ENCODE data around the gene GPSM1.

GPSM1 gene

DNA sequence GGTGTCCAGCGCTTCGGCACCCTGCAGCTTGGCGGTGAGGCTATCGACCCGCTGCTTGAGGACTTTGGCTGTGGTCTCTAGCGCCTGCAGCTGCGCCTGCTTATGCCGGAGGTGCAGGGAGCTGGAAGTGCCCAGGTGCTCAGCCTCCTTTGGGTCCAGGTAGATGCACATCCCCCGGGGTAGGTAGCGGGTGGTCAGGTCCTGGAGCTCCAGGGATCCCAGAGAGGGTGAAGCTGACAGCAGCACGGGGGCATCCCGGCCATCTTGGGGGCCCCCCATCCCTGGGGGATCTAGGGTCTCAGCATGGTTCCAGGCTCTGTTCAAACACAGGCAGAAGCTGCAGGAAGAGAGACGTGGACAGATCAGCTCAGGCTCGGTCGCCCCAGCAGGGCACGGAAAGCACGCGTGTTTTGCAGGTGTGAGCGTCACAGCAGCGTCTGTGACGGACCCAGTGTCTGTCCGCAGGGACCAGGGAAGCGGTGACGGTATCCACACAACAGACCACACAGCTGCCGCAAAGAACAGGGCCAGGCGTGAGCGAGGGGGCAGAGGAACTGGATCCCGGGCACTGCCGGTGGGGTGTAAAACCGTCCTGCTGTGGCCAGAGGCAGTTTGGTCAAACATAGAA is 40.9 kb upstream of the GPSM1 start:
- no peak for DNase-seq (ENCODE audit: low spot score in 2 of 2)
- Mint-ChIP-seq H3K4me1 (peaks cover 6% of the 10 kb centered on the region), H3K9me3 (no peaks in the 10 kb centered on the region), H3K4me3 (no peak overlapping the region), H3K27ac (no peak overlapping the region), H3K36me3 (no peaks in the 10 kb centered on the region)
- no peak for ATAC-seq

DNA sequence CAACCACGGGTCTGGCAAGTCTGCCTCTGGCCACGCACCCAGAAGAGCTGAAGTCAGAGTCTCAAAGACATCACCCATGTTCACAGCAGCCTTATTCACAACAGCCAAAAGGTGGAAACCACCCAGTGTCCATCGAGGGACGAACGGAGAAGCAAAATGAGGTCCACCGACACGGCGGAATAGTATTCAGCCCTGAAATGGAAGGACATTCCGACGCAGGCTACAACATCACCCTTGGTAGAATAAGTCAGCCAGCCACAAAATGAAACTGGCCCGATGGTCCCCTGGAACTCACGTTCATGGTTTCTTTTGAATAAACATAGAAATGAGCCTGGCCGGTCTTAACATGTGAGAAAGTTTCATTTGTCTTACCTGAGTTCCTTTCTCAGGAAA is 40.4 kb upstream of the GPSM1 start:
- peaks cover 6% of the 10 kb centered on the region for H3K4me1 Mint-ChIP-seq
- no peak overlapping the region for H3K27ac Mint-ChIP-seq
- no peak overlapping the region for H3K4me3 Mint-ChIP-seq
- DNase-seq (ENCODE audit: low spot score in 2 of 2) (no peak), ATAC-seq (no peak)
- H3K36me3 Mint-ChIP-seq: no peaks in the 10 kb centered on the region
- H3K9me3 Mint-ChIP-seq: no peaks in the 10 kb centered on the region

DNA sequence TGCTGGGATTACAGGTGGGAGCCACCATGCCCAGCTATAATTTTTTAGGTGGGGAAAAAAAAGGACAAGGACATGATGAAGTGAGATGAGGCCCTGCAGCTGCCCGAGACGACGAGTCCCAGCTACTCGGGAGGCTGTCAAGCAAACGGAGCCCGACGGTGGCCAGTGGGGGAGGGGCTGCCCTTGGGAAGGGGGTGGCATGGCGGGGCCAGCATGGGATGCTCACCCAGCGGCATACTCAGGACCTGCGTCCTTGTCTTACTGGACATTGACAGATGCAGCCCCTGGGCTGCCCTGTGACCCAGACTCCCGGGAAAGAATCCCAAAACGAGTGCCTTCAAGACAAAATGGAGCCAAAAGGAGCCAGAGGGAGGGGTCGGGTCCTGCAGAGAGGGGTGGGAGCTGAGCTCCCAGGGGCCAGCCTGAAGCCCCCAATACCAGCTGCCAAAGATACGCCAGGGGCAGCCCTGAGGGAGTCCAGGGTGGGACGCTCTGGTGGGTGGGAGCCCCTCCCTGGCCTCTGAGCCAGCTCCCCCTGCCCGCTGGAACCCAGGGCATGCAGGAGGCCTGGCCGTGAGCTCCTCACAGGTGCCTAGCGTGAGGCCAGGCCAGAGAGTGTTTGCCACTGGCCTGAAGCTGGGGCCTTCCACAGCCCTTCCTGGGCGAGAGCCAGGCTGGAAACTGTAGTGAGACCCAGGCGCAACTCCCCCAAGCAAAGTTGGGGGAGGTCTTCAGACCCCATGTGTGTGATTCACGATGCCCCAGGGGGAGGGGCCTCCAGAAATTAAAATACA is 39.2 kb upstream of the GPSM1 start:
- Mint-ChIP-seq H3K4me3 (no peak overlapping the region), H3K4me1 (peaks cover 6% of the 10 kb centered on the region), H3K27ac (no peak overlapping the region), H3K9me3 (no peaks in the 10 kb centered on the region), H3K36me3 (no peaks in the 10 kb centered on the region)
- DNase-seq (ENCODE audit: low spot score in 2 of 2) (no peak), ATAC-seq (no peak)

DNA sequence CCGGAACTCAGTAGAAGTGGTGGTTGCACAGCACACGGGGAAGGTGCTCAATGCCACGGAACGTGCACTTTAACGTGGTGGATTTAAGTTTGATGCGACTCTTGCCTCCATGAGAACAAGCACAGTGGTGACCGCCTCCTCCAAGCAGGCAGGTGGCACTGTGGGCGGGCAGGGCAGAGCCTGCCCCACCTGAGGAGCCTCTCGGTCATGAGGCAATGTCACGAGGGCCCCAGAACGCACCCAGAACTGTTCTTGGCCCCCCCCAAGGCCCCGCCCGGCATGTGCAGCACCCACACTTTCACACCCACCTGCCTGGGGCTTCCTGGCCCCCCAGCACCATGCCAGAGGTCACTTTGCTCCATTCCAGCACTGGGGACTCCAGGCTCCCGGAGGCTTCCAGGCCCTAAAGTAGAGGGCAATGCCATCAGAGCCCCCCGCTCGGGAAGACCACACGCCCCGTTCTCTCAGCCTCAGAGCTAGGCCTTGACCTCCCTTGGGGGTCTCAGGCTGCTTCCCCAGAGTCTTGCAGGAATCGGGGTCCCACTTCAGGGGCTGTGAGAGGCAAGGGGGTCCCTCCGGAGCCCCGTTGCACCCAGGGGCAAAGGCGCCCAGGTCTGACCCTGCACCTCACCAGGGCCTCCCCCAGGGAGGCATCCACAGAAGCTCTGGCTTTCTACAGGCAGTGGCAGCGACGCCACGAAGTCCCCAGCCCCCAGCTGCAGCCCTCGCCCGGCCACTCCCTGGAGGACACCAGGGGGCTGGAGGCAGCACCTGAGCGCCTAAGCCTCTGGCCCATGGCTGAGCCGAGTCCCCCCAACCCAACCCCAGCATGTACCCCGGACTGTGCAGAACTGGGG is 37.5 kb upstream of the GPSM1 start:
- ATAC-seq (no peak), DNase-seq (ENCODE audit: low spot score in 2 of 2) (no peak)
- H3K36me3 Mint-ChIP-seq: no peaks in the 10 kb centered on the region
- no peaks in the 10 kb centered on the region for H3K9me3 Mint-ChIP-seq
- no peak overlapping the region for H3K4me3 Mint-ChIP-seq
- H3K4me1 Mint-ChIP-seq: no peaks in the 10 kb centered on the region
- H3K27ac Mint-ChIP-seq: no peak overlapping the region

DNA sequence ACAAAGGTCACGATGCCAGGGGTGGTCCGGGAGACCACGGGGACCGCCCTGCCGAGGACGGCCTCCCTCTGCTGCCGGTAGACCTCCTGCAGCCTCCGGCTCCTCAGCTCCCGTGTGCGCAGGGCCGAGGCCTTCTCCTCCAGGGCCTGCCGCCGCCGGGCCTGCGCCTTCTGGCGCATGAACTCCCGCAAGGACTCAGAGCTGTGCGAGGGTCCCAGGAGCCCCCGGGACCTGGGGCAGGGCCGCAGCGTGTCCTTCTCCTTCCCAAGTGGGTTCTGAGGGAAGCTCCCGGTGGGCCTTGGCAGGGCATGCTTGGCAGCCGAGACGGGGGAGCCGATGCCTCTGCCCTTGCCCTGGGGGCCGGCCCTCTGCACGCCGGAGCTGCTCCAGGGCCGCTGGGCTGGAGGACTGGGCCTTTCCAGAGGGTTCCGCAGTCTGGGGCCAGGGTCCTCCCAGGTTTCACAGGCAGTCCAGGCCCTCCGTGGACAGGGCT is 36.8 kb upstream of the GPSM1 start:
- Mint-ChIP-seq H3K27ac (no peak overlapping the region), H3K36me3 (no peaks in the 10 kb centered on the region), H3K9me3 (no peaks in the 10 kb centered on the region), H3K4me1 (no peaks in the 10 kb centered on the region), H3K4me3 (no peak overlapping the region)
- DNase-seq (ENCODE audit: low spot score in 2 of 2) (no peak), ATAC-seq (no peak)

DNA sequence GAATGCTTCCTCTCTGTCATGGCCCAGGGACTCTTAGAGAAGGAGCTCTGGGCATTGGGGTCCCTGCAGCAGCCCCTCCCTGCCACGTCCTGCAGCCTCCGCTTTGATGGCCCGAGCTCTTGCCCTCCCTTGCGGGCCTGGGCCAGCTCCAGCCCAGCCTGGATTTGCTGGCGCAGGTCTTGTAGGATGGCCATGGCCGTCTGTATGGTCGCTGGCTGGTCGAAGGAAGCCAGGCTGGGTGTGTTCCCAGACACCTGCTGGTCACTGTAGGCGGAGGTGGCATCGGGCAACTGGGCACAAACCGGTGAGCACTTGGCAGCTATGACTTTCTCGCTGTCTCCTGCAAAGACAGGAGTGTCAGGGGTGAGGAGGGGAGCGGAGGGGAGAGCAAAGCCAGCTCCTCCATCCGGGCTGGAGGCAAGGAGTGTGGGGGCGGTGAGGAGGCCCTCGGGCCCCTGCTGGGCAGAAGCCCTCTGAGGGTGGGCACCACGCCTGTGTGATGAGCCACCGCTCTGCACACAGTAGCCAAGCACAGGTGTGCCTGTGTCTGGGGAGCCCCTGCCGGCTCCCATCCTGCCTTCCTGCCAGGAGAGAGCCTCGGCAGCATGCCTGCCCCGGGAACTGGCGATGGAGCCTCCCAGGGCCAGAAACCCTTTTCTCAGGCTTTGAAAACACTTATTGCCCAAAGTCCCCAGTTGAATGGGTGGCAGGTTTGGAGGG is 35.9 kb upstream of the GPSM1 start:
- no peak overlapping the region for H3K4me3 Mint-ChIP-seq
- no peaks in the 10 kb centered on the region for H3K36me3 Mint-ChIP-seq
- H3K4me1 Mint-ChIP-seq: no peaks in the 10 kb centered on the region
- no peak for DNase-seq (ENCODE audit: low spot score in 2 of 2)
- ATAC-seq: no peak
- H3K9me3 Mint-ChIP-seq: no peaks in the 10 kb centered on the region
- no peak overlapping the region for H3K27ac Mint-ChIP-seq

DNA sequence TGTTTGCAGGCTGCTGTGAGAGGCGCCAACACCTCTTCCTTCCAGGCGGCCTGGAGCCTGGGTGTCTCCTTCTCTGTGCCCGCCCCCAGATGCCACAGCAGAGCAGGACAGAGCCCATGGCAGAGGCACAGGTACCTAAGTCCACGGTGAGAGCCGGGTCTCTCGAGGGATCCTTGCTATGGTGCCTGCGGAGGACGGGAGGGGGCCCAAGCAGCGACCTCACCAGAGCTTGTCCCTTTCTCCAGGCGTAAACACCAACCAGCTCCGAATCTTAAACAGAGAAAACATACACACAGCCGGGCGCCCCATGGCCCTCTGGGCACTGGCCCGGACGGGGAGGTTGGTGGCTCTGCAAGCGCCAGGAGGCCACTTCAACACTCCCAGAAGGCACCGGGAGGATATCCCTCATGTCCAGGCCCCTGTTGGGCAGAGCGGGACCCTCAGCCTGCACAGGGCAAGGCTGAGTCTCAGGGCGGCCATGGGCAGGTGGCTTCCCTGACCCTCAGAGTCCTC is 35.3 kb upstream of the GPSM1 start:
- Mint-ChIP-seq H3K4me3 (no peak overlapping the region), H3K27ac (no peak overlapping the region), H3K4me1 (no peaks in the 10 kb centered on the region), H3K9me3 (no peaks in the 10 kb centered on the region), H3K36me3 (no peaks in the 10 kb centered on the region)
- DNase-seq (ENCODE audit: low spot score in 2 of 2) (no peak), ATAC-seq (no peak)

DNA sequence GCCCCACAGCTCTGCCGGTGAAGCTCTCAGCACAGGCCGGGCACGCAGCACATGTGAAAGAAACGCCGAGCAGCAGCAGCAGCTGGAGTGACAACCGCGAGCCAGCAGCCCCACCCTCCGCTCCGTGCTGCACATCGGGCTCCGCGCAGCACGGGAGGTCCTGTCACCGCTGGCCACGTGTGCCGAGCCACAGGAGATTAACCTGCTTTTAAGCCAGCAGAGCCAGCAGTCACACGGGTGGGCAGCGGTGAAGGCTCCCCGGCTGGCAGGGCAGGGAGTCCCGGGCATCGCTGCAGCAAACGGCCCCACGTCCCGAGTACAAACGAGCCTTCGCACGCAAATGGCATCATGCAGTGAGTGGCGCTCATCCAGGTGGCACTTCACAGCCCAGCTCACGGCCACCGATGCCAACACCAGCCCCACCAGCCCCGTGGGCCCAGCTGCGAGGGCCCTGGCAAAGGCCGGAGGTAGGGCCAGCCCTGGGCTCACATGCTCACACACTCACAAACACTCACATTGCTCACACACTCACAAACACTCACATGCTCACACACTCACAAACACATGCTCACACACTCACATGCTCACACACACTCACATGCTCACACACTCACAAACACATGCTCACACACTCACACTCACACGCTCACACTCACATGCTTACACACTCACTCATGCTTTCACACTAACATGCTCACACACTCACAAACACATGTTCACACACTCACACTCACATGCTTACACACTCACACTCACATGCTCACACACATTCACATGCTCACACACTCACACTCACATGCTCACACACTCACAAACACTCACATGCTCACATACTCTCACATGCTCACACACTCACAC is 34.5 kb upstream of the GPSM1 start:
- no peaks in the 10 kb centered on the region for H3K9me3 Mint-ChIP-seq
- ATAC-seq: no peak
- H3K27ac Mint-ChIP-seq: no peak overlapping the region
- no peak overlapping the region for H3K4me3 Mint-ChIP-seq
- H3K36me3 Mint-ChIP-seq: no peaks in the 10 kb centered on the region
- H3K4me1 Mint-ChIP-seq: no peaks in the 10 kb centered on the region
- DNase-seq (ENCODE audit: low spot score in 2 of 2): no peak

DNA sequence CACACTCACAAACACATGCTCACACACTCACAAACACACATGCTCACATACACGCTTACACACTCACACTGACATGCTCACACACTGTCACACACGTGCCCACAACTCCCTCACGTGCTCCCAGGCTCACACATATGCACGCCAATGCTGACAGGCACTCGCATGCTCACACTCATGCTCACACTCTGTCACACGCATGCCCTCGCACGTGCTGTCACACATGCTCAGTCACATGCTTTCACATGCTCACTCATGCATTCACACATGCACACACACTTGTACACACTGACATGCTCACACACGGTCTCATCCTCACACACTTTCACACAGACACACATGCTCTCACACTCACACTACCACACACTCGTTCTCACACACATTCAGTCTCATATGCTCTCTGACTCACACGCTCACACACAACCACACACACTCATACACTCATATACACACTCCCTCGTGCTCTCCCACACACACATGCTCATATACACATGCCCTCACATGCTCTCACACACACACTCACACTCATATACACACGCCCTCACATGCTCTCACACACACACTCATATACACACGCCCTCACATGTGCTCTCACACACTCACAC is 33.8 kb upstream of the GPSM1 start:
- H3K27ac Mint-ChIP-seq: no peak overlapping the region
- ATAC-seq: no peak
- peaks cover 4% of the 10 kb centered on the region for H3K4me1 Mint-ChIP-seq
- H3K9me3 Mint-ChIP-seq: no peaks in the 10 kb centered on the region
- DNase-seq (ENCODE audit: low spot score in 2 of 2): no peak
- no peak overlapping the region for H3K4me3 Mint-ChIP-seq
- H3K36me3 Mint-ChIP-seq: no peaks in the 10 kb centered on the region

DNA sequence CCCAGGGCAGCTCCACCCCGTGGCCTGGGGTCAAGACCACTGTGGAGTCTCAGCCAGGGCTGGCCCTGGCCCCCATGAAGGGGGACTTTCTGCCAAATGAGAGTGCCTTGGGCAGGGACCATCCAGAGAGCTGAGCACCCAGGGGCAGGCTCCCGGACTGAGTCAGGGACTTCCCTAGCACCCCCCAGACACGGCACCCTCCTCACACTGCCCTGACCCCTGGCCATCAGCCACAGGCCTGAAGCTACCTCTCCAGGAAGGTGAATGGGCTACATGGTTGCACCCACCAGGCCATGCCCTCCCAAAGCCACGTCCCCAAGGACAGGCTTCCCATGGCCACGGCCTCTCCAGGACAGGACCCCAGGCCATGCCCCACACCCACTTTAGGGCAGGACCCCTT is 32.9 kb upstream of the GPSM1 start:
- no peak overlapping the region for H3K4me3 Mint-ChIP-seq
- no peak overlapping the region for H3K27ac Mint-ChIP-seq
- H3K9me3 Mint-ChIP-seq: no peaks in the 10 kb centered on the region
- ATAC-seq (no peak), DNase-seq (ENCODE audit: low spot score in 2 of 2) (no peak)
- peaks cover 5% of the 10 kb centered on the region for H3K4me1 Mint-ChIP-seq
- no peaks in the 10 kb centered on the region for H3K36me3 Mint-ChIP-seq

DNA sequence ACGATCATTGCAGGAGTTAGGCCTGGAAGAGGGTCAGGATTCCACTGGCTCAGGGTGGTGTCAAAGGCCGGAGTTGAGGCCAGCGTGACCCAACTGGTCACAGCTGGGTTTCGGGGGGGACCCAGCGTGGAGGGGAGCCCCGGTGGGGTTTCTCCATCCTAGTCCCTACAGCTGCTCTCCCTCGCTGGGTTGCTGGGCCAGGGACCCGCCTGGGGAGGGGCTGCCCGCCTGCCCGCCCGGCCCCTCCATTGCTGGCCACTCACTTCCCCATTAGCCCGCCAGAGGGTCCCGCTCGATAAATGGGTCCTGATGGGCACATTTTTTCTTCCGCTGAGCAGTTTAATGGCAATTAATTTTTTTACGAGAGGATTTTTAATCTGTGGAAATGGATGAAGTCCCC is 32.3 kb upstream of the GPSM1 start:
- Mint-ChIP-seq H3K27ac (no peak overlapping the region), H3K9me3 (no peaks in the 10 kb centered on the region), H3K4me3 (no peak overlapping the region), H3K36me3 (no peaks in the 10 kb centered on the region), H3K4me1 (peaks cover 5% of the 10 kb centered on the region)
- ATAC-seq (no peak), DNase-seq (ENCODE audit: low spot score in 2 of 2) (no peak)

DNA sequence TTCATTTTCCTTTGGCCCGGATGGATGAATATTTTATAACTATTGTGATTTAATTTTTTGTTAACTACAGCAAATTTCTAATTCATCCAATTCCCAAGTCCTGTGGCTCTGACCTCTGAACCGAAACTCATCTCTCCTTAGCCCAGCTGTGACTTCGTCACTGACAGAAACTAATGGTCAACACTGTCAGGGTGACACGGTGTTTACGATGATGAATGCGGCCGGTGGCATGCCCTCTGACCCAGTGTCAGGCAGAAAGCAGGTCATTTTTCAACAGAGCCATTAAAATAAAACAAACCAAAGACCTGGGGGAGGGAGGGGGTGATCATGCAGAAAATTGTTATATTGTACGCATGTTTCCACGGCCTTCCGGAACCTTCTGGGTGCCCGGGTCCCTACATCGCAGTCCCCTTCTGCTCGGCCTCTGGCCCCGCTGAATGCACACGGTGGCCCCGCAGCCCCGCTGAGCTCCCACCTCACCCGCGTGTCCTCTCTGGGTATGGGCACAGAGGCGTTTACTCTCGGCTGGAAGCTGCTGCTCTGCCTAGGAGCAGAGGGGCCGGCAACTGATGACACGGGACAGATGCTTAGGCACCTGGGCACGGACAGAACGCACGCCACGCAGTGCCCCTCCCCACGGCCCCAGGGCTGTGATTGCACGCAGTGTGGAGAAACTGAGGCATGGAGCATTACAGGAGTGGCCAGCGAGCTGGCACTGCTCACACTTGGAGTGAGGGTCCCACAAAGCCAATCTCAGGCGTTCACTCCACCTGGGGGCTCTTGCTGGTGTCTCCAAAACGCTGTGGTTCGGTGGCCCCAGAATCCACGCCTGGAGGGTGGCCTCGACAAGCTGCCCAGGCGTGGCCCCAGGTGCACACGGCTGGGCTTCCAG is 31.6 kb upstream of the GPSM1 start:
- Mint-ChIP-seq H3K36me3 (no peaks in the 10 kb centered on the region), H3K27ac (no peak overlapping the region), H3K4me3 (no peak overlapping the region), H3K9me3 (no peaks in the 10 kb centered on the region), H3K4me1 (peaks cover 5% of the 10 kb centered on the region)
- DNase-seq (ENCODE audit: low spot score in 2 of 2): no peak
- ATAC-seq: no peak

DNA sequence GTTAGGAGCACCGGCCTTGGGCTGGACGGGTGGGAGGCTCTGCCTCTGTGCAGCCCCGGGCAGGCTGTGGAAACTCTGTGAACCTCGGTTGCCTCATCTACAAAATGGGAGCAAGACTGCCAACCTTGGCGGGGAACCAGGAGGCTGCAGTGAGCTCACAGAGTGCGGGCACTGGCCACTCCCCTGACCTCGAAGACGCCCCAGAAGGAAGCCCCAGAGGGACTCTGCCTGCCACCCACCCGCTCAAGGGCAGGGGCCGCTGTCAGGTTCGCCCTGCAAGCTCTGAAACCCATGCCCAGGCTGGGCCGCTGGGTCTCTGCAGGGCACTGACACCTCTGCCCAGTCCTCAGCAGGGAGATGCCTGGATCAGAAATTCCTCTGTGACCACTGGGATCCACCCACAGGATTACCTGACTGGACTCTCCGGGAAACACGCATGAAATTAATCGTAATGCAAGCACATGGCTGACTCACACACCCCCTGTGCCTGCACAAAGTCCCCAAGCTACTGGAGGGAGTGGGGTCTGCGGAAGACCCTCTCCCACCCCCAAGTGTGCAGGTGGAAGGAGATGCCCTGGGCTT is 30.8 kb upstream of the GPSM1 start:
- Mint-ChIP-seq H3K9me3 (no peaks in the 10 kb centered on the region), H3K4me3 (no peak overlapping the region), H3K27ac (no peak overlapping the region), H3K36me3 (no peaks in the 10 kb centered on the region), H3K4me1 (peaks cover 5% of the 10 kb centered on the region)
- DNase-seq (ENCODE audit: low spot score in 2 of 2) (no peak), ATAC-seq (no peak)
